Measurements from ENCODE around the gene SVEP1.
"Not testable (repeated sequence)": the region's sequence is repeated elsewhere in the genome, so short reads cannot be mapped to it uniquely, and the experiment has no call there.

The SVEP1 gene

GRCh38 chr9:110404473-110404872 is 175.1 kb downstream of the SVEP1 start:
- DNase-seq (ENCODE audit: low read depth in 2 of 2) = no peak
- TF ChIP-seq, protein P1, sequence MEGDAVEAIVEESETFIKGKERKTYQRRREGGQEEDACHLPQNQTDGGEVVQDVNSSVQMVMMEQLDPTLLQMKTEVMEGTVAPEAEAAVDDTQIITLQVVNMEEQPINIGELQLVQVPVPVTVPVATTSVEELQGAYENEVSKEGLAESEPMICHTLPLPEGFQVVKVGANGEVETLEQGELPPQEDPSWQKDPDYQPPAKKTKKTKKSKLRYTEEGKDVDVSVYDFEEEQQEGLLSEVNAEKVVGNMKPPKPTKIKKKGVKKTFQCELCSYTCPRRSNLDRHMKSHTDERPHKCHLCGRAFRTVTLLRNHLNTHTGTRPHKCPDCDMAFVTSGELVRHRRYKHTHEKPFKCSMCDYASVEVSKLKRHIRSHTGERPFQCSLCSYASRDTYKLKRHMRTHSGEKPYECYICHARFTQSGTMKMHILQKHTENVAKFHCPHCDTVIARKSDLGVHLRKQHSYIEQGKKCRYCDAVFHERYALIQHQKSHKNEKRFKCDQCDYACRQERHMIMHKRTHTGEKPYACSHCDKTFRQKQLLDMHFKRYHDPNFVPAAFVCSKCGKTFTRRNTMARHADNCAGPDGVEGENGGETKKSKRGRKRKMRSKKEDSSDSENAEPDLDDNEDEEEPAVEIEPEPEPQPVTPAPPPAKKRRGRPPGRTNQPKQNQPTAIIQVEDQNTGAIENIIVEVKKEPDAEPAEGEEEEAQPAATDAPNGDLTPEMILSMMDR (IDR thresholded peaks at IDR 0.05; ENCODE audit: low read depth, low read length) = no peak
- H3K4me3 ChIP-seq (replicated peaks in 1 of 2; ENCODE audit: low read depth in 2 of 2, low read length in 2 of 2) = no peak overlapping the region

GRCh38 chr9:110399983-110400382 is 179.6 kb downstream of the SVEP1 start:
- H3K4me3 ChIP-seq (replicated peaks in 1 of 2; ENCODE audit: low read depth in 2 of 2, low read length in 2 of 2) = no peak overlapping the region
- TF ChIP-seq, protein P1 (IDR thresholded peaks at IDR 0.05; ENCODE audit: low read depth, low read length) = no peak
- no peak for DNase-seq (ENCODE audit: low read depth in 2 of 2)

DNA sequence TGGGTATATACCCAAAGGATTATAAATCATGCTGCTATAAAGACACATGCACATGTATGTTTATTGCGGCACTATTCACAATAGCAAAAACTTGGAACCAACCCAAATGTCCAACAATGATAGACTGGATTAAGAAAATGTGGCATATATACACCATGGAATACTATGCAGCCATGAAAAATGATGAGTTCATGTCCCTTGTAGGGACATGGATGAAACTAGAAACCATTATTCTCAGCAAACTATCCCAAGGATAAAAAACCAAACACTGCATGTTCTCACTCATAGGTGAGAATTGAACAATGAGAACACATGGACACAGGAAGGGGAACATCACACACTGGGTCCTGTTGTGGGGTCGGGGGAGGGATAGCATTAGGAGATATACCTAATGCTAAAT is 180.5 kb downstream of the SVEP1 start:
- not testable (repeated sequence) for DNase-seq (ENCODE audit: low read depth in 2 of 2); H3K4me3 ChIP-seq (replicated peaks in 1 of 2; ENCODE audit: low read depth in 2 of 2, low read length in 2 of 2)

DNA sequence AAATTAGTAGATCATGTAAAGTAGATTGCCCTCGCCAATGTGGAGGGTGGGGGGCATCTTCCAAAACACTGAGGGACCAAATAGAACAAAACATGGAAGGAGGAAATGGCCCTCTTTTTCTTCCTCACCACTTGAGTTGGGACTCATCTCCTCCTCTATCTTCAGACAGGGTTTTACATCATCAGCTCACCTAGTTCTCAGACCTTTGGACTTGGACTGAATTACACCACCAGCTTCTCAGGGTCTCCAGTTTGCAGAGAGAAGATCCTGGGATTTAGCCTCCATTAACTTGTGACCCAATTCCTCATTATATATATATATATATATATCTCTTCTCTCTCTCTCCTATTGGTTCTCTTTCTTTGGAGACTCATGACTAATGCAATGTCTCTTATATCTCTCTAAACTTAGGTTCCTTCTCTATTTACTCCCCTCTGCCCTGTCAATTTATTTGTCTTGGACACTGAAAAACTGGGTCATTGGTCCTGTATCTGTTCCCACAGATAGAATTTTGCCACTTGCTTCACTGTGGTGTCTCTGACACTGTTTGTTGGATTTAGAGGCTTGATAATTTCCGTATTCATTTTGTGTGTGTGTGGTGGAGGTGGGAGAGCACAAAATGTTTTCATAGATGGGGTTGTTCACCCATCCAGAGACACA is 187.6 kb downstream of the SVEP1 start:
- no peak for DNase-seq (ENCODE audit: low read depth in 2 of 2)
- TF ChIP-seq, protein P1 (IDR thresholded peaks at IDR 0.05; ENCODE audit: low read depth, low read length) = no peak
- no peak overlapping the region for H3K4me3 ChIP-seq (replicated peaks in 1 of 2; ENCODE audit: low read depth in 2 of 2, low read length in 2 of 2)

DNA sequence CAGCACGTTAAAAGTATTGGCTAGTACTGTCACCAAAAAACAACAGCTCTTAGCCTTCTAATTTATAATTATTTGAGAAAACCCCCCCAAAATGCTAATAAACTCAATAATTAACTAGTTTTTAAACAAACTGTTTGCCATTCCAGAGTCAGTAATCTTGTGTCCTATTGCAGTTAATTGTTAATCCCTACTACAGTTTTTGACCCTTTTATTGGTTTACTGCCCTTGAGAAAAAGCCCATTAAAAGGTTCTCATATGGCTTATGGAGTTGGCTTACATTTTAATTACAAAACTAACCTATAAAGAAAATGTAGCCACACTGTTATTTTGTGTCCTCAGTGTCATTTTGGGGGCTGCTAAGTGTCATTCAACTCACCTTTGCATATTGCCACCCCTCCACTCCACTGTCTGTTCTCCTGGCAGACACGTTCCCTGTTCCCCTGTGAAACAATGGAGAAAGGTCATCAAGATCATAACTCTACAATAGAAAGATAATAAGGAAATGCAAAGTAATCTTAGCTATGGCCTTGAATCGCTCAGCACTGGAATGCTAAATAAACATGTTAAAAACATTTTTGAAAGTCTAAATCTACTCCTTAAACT is 190.3 kb downstream of the SVEP1 start:
- TF ChIP-seq, protein P1 (IDR thresholded peaks at IDR 0.05; ENCODE audit: low read depth, low read length) = no peak
- no peak overlapping the region for H3K4me3 ChIP-seq (replicated peaks in 1 of 2; ENCODE audit: low read depth in 2 of 2, low read length in 2 of 2)
- no peak for DNase-seq (ENCODE audit: low read depth in 2 of 2)

DNA sequence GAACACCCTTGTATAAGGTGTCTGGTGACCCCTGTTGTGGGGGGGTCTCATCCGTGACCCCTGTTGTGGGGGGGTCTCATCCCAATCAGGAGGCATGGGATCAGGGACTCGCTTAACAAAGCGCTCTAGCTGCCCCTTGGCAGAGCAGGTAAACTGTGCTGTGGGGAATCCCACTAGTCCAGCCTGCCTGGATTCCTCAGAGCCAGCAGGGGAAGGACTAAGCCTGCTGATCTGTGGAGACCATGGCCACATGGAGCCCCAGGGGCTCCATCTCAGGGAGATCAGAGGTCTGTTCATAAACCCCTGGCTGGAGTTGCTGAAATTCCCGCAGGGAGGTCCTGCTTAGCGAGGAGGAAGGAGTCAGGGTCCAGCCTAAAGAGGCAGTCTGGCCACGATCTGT is 196.1 kb downstream of the SVEP1 start:
- TF ChIP-seq, protein P1 (IDR thresholded peaks at IDR 0.05; ENCODE audit: low read depth, low read length) = no peak
- no peak for DNase-seq (ENCODE audit: low read depth in 2 of 2)
- no peak overlapping the region for H3K4me3 ChIP-seq (replicated peaks in 1 of 2; ENCODE audit: low read depth in 2 of 2, low read length in 2 of 2)

DNA sequence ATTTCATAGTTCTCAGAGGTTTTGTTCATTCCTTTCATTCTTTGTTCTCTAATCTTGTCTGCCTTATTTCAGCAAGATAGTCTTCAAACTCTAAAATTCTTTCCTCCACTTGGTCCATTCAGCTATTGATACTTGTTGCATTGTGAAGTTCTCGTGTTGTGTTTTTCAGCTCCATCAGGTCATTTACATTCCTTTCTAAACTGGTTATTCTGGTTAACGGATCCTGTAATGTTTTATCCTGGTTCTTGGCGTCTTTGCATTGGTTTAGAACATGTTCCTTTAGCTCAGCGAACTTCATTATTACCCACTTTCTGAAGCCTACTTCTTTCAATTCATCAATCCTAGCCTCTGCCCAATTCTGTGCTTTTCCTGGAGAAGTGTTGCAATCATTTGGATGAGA is 196.8 kb downstream of the SVEP1 start:
- DNase-seq (ENCODE audit: low read depth in 2 of 2) = no peak
- TF ChIP-seq, protein P1 (IDR thresholded peaks at IDR 0.05; ENCODE audit: low read depth, low read length) = no peak
- no peak overlapping the region for H3K4me3 ChIP-seq (replicated peaks in 1 of 2; ENCODE audit: low read depth in 2 of 2, low read length in 2 of 2)

Measured in cardiac fibroblast (primary cell).